Mononuclear cell (primary cell): ENCODE measurements around the gene MARVELD2. TPM values are rescaled to one million over a fixed set of nuclear protein-coding genes. Genes with fewer than 3 reads are reported as not detected.
"Not testable (repeated sequence)": the region's sequence is repeated elsewhere in the genome, so short reads cannot be mapped to it uniquely, and the experiment has no call there.

Experiments
- H3K27me3 ChIP-seq: 2 replicates; pipeline ENCODE4 v1.6.0; 2011; ENCODE audit warnings: low read length, control low read depth; ENCODE audit not compliant: insufficient read depth
- H3K4me1 ChIP-seq: 2 replicates; pipeline ENCODE4 v1.5.1; 2011; ENCODE audit warnings: mild to moderate bottlenecking, low read length, control low read depth; ENCODE audit not compliant: insufficient read depth
- H3K4me3 ChIP-seq: 2 replicates; pipeline ENCODE4 v1.5.1; 2011; ENCODE audit warnings: mild to moderate bottlenecking, low read length, moderate library complexity
- H3K9me3 ChIP-seq: 2 replicates; pipeline ENCODE4 v1.5.1; 2011; ENCODE audit warnings: low read depth, mild to moderate bottlenecking, control low read depth, low read length
- total RNA-seq: library from RNA; depleted of rRNA; stranded (reverse); fragments of >200 nt; gene quantifications from one replicate; pipeline ENCODE4 v1.2.3, GENCODE V29; 2012

Gene MARVELD2, protein sequence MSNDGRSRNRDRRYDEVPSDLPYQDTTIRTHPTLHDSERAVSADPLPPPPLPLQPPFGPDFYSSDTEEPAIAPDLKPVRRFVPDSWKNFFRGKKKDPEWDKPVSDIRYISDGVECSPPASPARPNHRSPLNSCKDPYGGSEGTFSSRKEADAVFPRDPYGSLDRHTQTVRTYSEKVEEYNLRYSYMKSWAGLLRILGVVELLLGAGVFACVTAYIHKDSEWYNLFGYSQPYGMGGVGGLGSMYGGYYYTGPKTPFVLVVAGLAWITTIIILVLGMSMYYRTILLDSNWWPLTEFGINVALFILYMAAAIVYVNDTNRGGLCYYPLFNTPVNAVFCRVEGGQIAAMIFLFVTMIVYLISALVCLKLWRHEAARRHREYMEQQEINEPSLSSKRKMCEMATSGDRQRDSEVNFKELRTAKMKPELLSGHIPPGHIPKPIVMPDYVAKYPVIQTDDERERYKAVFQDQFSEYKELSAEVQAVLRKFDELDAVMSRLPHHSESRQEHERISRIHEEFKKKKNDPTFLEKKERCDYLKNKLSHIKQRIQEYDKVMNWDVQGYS
- total RNA-seq, result 0.10 TPM

GRCh38 chr5:69414885-69415583 is at the start of gene MARVELD2:
Gene MARVELD2 (plus strand): TSS chr5:69415116. CDS start chr5:69419386, 4,270 bp downstream.
- Histone ChIP-seq H3K4me1 (peaks cover 9% of the 10 kb centered on the region), H3K27me3 (no peaks in the 10 kb centered on the region), H3K4me3 (peak within 1 kb of the TSS; percentile 46), H3K9me3 (no peaks in the 10 kb centered on the region)

- Histone ChIP-seq H3K9me3 (no peaks in the 10 kb centered on the region), H3K4me1 (peaks cover 24% of the 10 kb centered on the region), H3K27me3 (no peaks in the 10 kb centered on the region), H3K4me3 (no peak overlapping the region)
Observed at GRCh38 chr5:69367697-69368279, 47.1 kb upstream of the MARVELD2 start.

DNA sequence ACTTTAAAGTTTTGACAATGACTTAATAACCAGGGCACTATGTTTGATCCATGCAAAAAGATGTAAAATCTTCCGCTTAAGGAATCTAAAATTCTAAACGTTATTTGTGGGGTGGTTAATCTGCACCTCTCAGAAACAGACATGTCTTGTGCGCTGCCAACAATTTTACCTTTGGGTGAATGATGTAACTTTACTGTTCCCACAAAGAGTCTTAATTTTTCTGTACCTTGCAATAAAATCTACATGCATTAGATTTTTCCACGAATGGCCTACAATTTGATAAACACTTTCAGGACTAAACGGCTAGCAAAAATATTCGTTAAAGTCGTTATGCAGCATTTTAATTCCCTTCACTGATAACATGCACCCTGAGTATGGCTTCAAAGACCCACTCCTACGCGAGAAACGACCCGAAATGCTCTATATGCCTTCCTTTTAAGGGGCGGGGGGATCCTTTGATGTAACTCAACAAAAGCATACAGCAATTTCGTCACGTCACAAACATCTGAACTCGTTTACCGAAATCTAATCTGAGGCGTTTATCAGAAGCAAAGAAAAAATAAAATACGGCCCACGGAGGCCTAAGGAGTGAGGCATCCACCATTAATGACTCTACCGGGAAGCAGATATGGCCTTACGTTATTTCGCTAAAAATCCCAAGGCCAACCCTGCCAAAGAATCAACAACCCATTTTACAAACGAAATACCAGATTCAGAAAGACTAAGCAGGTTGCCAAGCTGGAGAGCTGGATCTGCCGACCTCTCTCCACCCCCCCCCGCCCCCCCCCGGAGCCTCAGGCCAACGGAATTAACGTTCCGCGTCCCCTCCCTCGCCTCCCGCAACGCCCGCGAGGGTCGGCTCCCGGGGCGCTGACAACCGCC is 46.2 kb upstream of the MARVELD2 start:
- Histone ChIP-seq H3K4me3 (peak overlapping the region; percentile 87), H3K9me3 (no peaks in the 10 kb centered on the region), H3K27me3 (no peaks in the 10 kb centered on the region), H3K4me1 (peaks cover 24% of the 10 kb centered on the region)

DNA sequence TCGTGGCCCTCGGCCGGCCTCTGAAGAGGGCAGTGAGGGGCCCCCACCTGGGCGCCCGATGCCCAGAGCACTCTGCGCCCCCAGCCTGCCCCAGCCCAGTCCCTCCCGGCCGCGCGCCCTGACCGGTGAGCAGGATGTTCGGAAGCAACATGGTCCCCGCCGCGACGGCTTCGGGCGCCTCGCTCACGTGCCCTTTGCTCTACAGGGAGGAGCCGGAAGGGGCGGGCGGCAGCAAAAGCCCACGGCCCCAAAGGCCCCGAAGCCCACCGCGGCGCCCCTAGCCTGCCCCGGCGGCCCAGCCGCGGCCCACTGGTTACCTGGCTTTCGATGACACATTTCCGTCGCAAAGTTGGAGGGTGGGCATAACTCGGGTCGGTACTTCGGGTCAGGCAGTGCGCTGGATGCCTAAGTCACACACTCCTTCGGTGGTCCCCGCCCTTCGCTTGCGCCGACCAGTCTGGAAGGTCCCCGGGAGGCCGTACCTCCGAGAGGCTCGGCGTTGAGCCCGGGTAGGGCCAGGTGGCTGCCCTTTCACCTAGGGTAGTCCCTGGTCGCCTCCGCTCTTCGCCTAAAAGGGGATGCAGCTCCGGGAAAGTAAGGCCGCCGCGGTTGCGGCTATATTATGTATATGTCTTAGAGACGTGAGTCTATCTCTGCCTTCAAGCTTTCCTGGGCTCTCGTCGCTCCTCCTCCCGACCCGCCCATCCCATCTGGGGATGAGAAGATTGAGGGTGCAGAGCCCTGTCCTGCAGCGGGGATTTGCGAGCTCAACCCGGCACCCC is 45.4 kb upstream of the MARVELD2 start, which contains the start of the genes AK6, RAD17 and TAF9:
TSS of gene AK6 (minus strand) at position 181 of the 782 bp plus-strand sequence. CDS start at position 151, 30 bp downstream.
TSS of gene RAD17 (plus strand) at position 479 of the 782 bp plus-strand sequence. CDS start 2,391 bp downstream, outside the sequence.
TSS of gene TAF9 (minus strand) at position 181 of the 782 bp plus-strand sequence. CDS start 3,783 bp downstream, outside the sequence.
- Histone ChIP-seq H3K27me3 (no peaks in the 10 kb centered on the region), H3K4me1 (peaks cover 24% of the 10 kb centered on the region), H3K9me3 (no peaks in the 10 kb centered on the region), H3K4me3 (peak within 1 kb of the TSS; percentile 87)

DNA sequence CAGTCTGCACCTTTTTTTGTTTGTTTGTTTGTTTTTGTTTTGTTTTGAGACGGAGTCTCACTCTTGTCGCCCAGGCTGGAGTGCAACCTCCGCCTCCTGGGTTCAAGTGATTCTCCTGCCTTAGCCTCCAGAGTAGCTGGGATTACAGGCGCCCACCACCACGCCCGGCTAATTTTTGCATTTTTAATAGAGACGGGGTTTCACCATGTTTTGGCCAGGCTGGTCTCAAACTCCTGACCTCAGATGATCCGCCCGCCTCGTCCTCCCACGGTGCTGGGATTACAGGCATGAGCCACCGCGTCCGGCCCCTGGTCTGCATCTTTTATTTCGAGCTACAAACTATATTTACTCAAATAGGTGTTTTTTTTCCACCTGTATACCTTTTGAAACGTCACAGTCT is 44.6 kb upstream of the MARVELD2 start:
- peaks cover 24% of the 10 kb centered on the region for H3K4me1 ChIP-seq
- H3K4me3 ChIP-seq, result peak overlapping the region; percentile 87
- H3K9me3 ChIP-seq, H3K27me3 ChIP-seq: not testable (repeated sequence)

DNA sequence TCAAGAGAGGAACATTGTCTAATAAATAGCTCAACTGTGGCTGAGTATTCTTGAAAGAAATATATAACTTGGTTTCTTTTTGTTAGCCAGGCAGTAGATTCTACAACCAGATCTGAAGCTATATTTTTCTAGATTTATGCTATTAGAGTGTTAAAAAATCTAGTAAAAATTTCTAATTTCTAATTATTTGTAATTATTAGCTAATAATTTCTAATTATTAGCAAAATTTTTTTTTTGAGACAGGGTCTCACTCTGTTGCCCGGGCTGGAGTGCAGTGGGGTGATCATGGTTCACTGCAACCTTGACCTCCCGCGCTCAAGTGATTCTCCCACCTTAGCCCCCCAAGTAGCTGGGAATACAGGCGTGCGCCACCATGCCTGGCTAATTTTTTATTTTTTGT is 42.5 kb upstream of the MARVELD2 start:
- Histone ChIP-seq H3K4me1 (peaks cover 20% of the 10 kb centered on the region), H3K27me3 (no peaks in the 10 kb centered on the region), H3K9me3 (no peaks in the 10 kb centered on the region), H3K4me3 (no peak overlapping the region)

DNA sequence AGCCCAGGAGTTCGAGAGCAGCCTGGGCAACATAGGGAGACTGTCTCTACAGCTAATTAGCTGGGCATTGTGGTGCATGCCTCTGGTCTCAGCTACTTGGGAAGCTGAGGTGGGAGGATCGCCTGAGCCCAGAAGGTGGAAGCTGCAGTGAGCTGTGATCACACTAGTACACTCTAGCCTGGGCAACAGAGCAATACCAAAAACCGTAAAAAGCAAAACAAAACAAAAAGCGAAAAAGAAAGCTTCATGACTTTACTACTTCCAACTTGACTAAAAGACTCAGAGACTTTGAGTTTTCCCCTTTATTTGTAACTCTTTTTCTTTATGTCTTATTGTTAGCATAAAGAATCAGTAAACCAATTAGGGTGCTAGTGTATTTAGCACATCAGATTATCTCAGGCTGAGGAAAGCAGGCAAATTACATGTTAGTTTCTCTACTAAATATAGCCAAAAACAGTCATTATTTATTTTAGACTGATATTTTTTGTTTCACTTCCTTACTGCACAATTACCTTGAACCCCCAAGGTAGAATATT is 39.9 kb upstream of the MARVELD2 start:
- H3K4me3 ChIP-seq, result no peak overlapping the region
- no peaks in the 10 kb centered on the region for H3K9me3 ChIP-seq
- H3K27me3 ChIP-seq, result no peaks in the 10 kb centered on the region
- peaks cover 7% of the 10 kb centered on the region for H3K4me1 ChIP-seq

GRCh38 chr5:69378376-69378775 is 36.5 kb upstream of the MARVELD2 start:
- Histone ChIP-seq H3K4me3 (no peak overlapping the region), H3K4me1 (no peaks in the 10 kb centered on the region), H3K27me3 (no peaks in the 10 kb centered on the region), H3K9me3 (no peaks in the 10 kb centered on the region)

DNA sequence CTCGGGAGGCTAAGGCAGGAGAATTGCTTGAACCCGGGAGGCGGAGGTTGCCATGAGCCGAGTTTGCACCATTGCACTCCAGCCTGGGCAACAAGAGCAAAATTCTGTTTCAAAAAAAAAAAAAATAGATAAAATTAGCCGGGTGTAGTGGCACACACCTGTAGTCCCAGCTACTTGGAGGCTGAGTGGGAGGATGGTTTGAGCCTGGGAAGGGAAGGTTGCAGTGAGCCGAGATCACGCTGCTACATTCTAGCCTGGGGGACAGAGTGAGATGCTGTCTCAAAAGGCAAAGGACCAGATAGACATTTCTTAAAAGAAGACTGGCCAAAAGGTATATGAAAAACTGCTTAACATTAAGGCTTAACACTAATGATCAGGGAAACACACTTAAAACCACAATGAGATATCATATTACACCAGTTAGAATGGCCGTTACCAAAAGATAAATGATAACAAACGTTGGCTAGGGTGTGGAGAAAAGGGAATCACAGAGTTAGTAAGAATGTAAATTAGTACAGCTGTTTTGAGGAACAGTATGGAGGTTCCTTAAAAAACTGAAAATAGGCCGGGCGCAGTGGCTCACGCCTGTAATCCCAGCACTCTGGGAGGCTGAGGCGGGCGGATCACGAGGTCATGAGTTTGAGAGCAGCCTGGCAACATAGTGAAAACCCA is 10.1 kb upstream of the MARVELD2 start:
- Histone ChIP-seq H3K9me3 (no peaks in the 10 kb centered on the region), H3K27me3 (no peaks in the 10 kb centered on the region), H3K4me1 (no peaks in the 10 kb centered on the region), H3K4me3 (no peak overlapping the region)

DNA sequence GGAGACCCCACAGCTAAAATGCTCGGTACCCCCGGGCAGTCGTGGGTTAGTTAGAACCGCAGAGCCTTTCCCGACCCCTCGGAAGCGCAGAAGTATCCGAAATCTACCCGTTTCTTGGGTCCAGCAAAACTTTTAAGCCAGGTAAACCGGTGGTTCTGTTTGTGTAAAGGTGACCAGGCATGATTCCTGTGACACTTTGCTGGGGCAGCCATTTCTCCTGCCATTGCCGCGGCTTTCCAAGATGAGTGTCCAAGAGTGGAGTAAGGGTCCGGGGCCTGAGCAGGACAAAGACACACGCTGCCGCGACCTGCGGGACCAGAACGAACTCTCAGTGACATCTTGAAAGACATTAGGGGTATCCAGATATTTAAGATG is 655 bp downstream of the MARVELD2 start:
- Histone ChIP-seq H3K4me3 (peak overlapping the region; percentile 46), H3K9me3 (no peaks in the 10 kb centered on the region), H3K27me3 (no peaks in the 10 kb centered on the region), H3K4me1 (peaks cover 9% of the 10 kb centered on the region)

DNA sequence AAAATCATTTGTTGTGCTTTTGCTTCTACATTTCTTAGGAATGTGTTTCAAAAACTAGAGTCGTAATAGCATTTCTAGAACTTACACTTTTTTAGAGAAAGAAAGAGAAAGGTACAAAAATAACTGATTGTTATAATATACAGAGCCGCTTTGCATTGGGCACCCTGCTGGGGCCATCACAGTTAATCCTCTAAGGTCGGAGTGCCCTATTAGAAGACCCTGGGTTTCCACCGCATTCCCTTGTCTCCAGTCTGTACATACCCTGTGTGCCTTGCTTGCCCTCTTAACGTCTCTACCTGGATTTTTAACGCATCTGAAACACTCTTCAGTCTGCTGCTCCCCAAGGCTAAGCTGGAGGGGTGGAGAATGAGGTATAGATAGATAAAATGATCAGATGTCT is 1.3 kb downstream of the MARVELD2 start:
- no peaks in the 10 kb centered on the region for H3K9me3 ChIP-seq
- H3K4me1 ChIP-seq, result peaks cover 9% of the 10 kb centered on the region
- no peak overlapping the region for H3K4me3 ChIP-seq
- H3K27me3 ChIP-seq, result no peaks in the 10 kb centered on the region

GRCh38 chr5:69416699-69417098 is 1.8 kb downstream of the MARVELD2 start:
- no peak overlapping the region for H3K4me3 ChIP-seq
- H3K9me3 ChIP-seq, result no peaks in the 10 kb centered on the region
- H3K27me3 ChIP-seq, result no peaks in the 10 kb centered on the region
- H3K4me1 ChIP-seq, result peaks cover 9% of the 10 kb centered on the region

GRCh38 chr5:69418554-69418953 is 3.6 kb downstream of the MARVELD2 start:
- Histone ChIP-seq H3K27me3 (no peaks in the 10 kb centered on the region), H3K9me3 (no peaks in the 10 kb centered on the region), H3K4me3 (no peak overlapping the region), H3K4me1 (peaks cover 9% of the 10 kb centered on the region)
